HG02870 (cell line): ENCODE data around the gene PPOX.

Source experiments
- ATAC-seq: cut with Tn5 transposase; IDR thresholded peaks from one replicate; pipeline ENCODE4 v1.9.1; 2021; ENCODE audit warnings: mild to moderate bottlenecking, moderate library complexity; ENCODE audit not compliant: unreplicated experiment

Gene PPOX

DNA sequence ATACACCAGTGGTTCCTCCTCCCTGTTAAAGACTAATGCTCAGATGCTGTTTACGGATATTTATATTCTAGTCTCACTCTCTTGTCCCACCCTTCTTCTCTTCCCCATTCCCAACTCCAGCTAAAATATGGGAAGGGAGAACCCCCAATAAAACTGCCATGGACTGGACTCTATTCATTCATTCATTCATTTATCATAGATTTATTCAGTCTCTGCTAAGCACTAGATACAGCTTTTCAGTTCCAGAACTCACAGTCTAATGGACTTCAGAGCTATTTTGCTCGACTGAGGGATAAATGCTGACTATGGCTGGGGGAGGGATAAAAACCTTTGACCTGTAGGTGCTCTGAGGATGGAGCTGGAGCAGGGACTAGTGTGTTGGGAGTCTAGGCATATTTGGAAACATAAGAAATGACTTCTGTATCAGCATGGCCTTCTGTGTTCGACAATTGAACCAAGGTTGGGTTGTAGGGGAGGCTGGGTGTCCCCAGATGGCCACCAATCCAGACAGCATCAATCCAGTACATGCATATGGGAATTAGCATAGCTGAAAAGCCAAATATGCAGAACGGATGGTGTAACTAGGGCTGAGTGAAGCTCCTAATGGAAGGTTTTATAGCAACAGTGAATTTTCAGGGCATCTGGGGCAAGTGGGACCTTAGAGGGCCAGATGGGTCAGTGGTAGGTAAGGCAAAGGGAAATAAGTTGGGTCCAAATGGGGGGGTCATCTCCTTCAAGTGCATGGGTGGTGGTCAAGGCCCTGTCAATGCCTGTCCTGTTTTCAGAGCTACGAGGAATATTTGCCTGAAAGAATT, 53.1 kb downstream of the PPOX start:
- no peak for ATAC-seq

DNA sequence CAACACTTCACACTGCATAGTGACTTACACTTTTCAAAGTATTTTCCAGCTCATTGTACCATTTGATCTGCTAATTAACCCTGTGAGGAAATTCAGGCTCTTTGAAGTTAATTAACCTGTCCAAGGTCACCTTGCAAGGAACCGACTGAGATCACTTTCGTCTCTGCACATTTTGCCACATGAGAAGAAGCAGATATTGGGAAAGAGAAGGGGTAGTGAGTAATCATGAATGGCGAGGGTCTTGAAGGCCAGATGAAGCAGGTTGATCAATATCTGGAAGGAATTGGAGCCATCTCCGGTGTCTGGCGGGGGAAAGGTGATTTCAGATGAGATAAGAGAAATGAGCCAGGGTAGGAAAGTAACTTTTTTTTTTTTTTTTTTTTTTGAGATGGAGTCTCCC, 53.8 kb downstream of the PPOX start:
- ATAC-seq: no peak
